Kidney epithelial cell (primary cell): ENCODE measurements around the gene CHMP6. TPM values are rescaled to one million over a fixed set of nuclear protein-coding genes. Genes with fewer than 3 reads are reported as not detected.

ENCODE experiments used
- DNase-seq: peaks from one replicate; pipeline ENCODE4 v3.0.0-alpha.2; 2010; ENCODE audit warnings: low read depth
- H3K27me3 ChIP-seq: 2 replicates; pipeline ENCODE4 v1.6.0; 2011; ENCODE audit warnings: low read length; ENCODE audit not compliant: control insufficient read depth, insufficient read depth
- H3K36me3 ChIP-seq: 2 replicates; pipeline ENCODE4 v1.5.1; 2011; ENCODE audit warnings: low read length; ENCODE audit not compliant: control insufficient read depth, insufficient read depth
- H3K4me3 ChIP-seq: 2 replicates; pipeline ENCODE4 v1.5.1; 2011; ENCODE audit warnings: low read depth, mild to moderate bottlenecking, control low read depth, low read length
- total RNA-seq: library from RNA; depleted of rRNA; stranded (reverse); fragments of >200 nt; gene quantifications from 2 replicates; pipeline ENCODE4 v1.2.3, GENCODE V29; 2015
- TF ChIP-seq, protein P1 (sequence below): IDR thresholded peaks from 2 replicates; pipeline ENCODE4 v1.5.1; 2011; ENCODE audit warnings: mild to moderate bottlenecking, moderate library complexity, low read length, control low read depth, inconsistent platforms; ENCODE audit not compliant: insufficient read depth, poor library complexity, severe bottlenecking

Gene CHMP6
- total RNA-seq, 1 donor from 2014 or later: 26.6 TPM

DNA sequence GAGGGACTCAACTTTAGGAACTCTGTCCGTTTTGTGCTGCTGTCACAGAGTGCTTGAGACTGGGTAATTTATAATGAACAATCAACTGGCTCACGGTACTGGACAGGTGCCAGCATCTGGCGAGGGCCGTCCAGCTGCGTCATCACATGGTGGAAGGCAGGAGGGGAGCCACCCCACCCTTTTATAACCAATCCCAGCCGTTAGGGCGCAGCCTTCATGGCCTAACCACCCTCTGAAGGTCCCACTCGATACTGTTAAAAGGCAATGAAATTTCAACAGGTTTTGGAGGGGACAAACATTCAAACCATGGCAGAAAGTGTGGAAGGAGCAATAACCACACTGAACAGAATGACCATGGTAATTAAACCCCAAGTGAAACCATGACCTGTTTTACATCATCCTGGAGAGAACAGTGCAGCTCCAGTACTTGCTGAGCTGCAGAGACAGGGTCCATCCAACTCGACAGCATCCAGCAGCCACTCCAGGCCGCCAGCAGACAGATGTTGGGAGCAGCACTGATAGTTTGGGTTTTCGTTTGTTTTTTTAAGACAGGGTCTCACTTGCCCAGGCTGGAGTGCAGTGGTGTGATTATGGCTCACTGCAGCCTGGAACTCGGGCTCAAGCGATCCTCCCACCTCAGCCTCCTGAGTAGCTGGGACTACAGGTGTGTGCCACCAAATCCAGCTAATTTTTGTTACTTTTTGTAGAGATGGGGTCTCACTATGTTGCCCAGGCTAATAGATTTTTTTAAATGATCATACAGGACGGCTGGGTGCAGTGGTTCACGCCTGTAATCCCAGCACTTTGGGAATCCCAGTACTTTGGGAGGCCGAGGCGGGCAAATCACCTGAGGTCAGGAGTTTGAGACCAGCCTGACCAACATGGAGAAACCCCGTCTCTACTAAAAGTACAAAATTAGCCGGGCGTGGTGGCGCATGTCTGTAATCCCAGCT, 11.0 kb downstream of the CHMP6 start:
- Histone ChIP-seq H3K4me3 (no peak overlapping the region), H3K27me3 (peaks cover 32% of the 10 kb centered on the region), H3K36me3 (no peaks in the 10 kb centered on the region)
- no peak for DNase-seq
- TF ChIP-seq, protein P1, sequence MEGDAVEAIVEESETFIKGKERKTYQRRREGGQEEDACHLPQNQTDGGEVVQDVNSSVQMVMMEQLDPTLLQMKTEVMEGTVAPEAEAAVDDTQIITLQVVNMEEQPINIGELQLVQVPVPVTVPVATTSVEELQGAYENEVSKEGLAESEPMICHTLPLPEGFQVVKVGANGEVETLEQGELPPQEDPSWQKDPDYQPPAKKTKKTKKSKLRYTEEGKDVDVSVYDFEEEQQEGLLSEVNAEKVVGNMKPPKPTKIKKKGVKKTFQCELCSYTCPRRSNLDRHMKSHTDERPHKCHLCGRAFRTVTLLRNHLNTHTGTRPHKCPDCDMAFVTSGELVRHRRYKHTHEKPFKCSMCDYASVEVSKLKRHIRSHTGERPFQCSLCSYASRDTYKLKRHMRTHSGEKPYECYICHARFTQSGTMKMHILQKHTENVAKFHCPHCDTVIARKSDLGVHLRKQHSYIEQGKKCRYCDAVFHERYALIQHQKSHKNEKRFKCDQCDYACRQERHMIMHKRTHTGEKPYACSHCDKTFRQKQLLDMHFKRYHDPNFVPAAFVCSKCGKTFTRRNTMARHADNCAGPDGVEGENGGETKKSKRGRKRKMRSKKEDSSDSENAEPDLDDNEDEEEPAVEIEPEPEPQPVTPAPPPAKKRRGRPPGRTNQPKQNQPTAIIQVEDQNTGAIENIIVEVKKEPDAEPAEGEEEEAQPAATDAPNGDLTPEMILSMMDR: no peak

DNA sequence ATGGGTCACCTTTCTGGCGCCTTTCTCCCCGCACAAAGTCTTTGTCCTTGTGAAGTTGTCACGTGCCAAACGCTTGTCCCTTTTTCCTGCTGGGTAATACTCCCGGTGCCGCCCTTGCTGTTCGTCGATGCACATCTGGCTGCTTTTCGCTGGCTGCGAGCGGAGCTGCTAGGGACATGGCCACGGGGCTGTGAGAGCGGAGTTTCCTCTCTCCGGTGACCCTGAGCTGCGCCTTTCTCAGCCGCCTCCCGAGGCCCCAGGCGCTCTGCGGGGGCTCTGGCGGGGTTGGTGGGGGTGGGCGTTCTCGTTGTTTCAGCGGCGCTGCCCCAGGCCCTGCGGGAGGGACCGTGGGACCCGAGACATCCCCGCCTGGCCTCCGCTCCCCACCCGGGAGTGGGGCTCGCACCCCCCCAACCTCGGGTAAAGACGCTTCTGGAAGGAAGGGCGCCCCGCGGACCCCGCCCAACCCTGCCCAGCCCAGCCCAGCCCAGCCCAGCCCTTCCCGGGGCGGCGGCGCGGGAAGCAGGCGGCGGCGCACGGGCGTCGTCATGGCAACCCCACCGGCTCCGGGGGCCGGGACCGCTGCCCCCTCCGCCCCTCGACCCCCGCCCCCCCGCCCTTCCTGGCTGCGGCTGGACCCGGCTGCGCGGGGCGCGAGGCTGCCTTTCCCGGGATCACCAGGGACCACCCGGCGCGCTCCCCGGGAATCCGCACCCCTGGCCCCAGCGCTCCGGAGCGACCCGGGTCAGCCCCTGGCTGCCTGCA, 12.3 kb downstream of the CHMP6 start:
- TF ChIP-seq, protein P1: no peak
- peaks cover 35% of the 10 kb centered on the region for H3K27me3 ChIP-seq

DNA sequence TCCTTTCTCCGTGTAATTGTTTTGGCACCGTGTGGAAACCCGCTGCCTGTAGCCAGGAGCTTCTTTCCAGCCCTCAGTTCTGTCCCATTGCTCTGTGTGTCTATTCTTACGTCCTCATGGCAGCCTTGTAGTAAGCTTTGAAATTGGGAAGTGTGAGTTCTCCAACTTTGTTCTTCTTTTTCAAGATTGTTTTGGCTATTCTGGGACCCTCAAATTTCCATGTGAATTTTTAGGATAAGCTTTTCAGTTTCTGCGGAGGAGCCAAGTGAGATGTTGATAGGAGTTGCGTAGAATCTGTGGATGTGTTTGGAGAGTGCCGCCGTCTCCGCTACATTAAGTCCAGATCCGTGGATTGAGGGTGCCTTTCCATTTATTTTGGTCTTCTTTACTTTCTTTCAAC, 15.2 kb downstream of the CHMP6 start:
- TF ChIP-seq, protein P1: no peak
- Histone ChIP-seq H3K36me3 (no peaks in the 10 kb centered on the region), H3K4me3 (no peak overlapping the region), H3K27me3 (peaks cover 35% of the 10 kb centered on the region)
- no peak for DNase-seq

More for the DNA sequence above, 12.3 kb downstream of the CHMP6 start:
- no peak overlapping the region for H3K4me3 ChIP-seq
- no peaks in the 10 kb centered on the region for H3K36me3 ChIP-seq
- no peak for DNase-seq

DNA sequence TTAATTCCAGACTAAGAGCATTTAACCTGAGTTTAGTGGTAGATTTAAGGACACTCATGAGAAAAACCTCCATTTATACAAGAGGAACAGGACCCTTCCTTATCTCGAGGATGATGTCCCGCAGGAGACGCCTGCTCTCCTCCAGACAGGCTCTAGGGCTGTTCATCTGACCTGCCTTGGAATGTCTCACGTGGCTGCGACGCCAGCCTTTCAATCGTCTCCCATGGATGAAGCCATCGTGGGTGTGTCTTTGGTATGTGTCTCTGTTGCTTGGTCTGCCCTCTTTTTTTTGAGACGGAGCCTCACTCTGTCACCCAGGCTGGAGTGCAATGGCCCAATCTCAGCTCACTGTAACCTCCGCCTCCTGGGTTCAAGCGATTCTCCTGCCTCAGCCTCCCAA, 16.5 kb downstream of the CHMP6 start:
- no peaks in the 10 kb centered on the region for H3K36me3 ChIP-seq
- TF ChIP-seq, protein P1: no peak
- H3K27me3 ChIP-seq: peaks cover 27% of the 10 kb centered on the region
- DNase-seq: no peak
- H3K4me3 ChIP-seq: no peak overlapping the region

DNA sequence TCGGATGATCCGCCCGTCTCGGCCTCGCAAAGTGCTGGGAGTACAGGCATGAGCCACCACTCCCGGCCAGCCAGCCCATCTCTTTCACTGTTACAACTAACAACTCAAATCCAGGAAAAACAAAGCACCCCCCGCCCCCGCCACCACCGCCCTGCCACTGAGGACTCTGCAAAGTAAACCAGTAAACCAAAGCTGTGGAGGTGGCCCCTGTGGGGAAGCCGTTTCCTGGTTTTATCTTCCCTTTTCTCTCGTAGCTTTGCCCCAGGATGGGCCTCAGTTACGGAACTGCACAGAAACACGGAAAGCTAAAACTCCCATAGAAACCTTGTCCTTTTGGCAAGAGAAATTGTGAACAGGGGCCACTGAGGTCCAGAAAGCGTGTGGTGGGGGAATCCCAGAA, 17.5 kb downstream of the CHMP6 start:
- no peak for DNase-seq
- no peaks in the 10 kb centered on the region for H3K36me3 ChIP-seq
- H3K27me3 ChIP-seq: peaks cover 19% of the 10 kb centered on the region

More for the DNA sequence above, 17.5 kb downstream of the CHMP6 start:
- no peak overlapping the region for H3K4me3 ChIP-seq
- TF ChIP-seq, protein P1: no peak
